ENCODE results near the gene PXDC1.

The PXDC1 gene

GRCh38 chr6:3701631-3702030 lies 49.9 kb downstream of the PXDC1 start:
- no peak for TF ChIP-seq CTCF (conservative IDR thresholded peaks at IDR 0.05; ENCODE audit: low read depth, low read length)
- H3K4me3 ChIP-seq (ENCODE audit: low read length), result no peak overlapping the region
- no peak for DNase-seq (ENCODE audit: low read depth)

- no peak for TF ChIP-seq CTCF (conservative IDR thresholded peaks at IDR 0.05; ENCODE audit: low read depth, low read length)
- H3K4me3 ChIP-seq (ENCODE audit: low read length), result no peak overlapping the region
- no peak for DNase-seq (ENCODE audit: low read depth)
Observed at GRCh38 chr6:3699231-3699630, 52.3 kb downstream of the PXDC1 start.

GRCh38 chr6:3698021-3698420 lies 53.5 kb downstream of the PXDC1 start:
- peak; percentile 56 for DNase-seq (ENCODE audit: low read depth)
- H3K4me3 ChIP-seq (ENCODE audit: low read length), result no peak overlapping the region
- TF ChIP-seq CTCF (conservative IDR thresholded peaks at IDR 0.05; ENCODE audit: low read depth, low read length), result no peak

GRCh38 chr6:3697609-3698008 lies 53.9 kb downstream of the PXDC1 start:
- no peak overlapping the region for H3K4me3 ChIP-seq (ENCODE audit: low read length)
- no peak for TF ChIP-seq CTCF (conservative IDR thresholded peaks at IDR 0.05; ENCODE audit: low read depth, low read length)
- DNase-seq (ENCODE audit: low read depth), result peak; percentile 62

GRCh38 chr6:3696525-3697088 lies 54.9 kb downstream of the PXDC1 start:
- DNase-seq (ENCODE audit: low read depth), result no peak
- no peak overlapping the region for H3K4me3 ChIP-seq (ENCODE audit: low read length)
- no peak for TF ChIP-seq CTCF (conservative IDR thresholded peaks at IDR 0.05; ENCODE audit: low read depth, low read length)

- DNase-seq (ENCODE audit: low read depth), result no peak
- no peak for TF ChIP-seq CTCF (conservative IDR thresholded peaks at IDR 0.05; ENCODE audit: low read depth, low read length)
- H3K4me3 ChIP-seq (ENCODE audit: low read length), result no peak overlapping the region
Observed at GRCh38 chr6:3695065-3695817, 56.3 kb downstream of the PXDC1 start.

- peak; percentile 45 for DNase-seq (ENCODE audit: low read depth)
- TF ChIP-seq CTCF (conservative IDR thresholded peaks at IDR 0.05; ENCODE audit: low read depth, low read length), result no peak
- no peak overlapping the region for H3K4me3 ChIP-seq (ENCODE audit: low read length)
Observed at GRCh38 chr6:3693831-3694230, 57.7 kb downstream of the PXDC1 start.
